Islet precursor cell (in vitro differentiated cells): ENCODE data around the gene GDF10.
A peak's percentile ranks its signal among the peaks of the same experiment; 100 is the strongest.

ENCODE experiments used
- DNase-seq: peaks from one replicate; pipeline ENCODE4 v3.0.0-alpha.2; 2018

The GDF10 gene

DNA sequence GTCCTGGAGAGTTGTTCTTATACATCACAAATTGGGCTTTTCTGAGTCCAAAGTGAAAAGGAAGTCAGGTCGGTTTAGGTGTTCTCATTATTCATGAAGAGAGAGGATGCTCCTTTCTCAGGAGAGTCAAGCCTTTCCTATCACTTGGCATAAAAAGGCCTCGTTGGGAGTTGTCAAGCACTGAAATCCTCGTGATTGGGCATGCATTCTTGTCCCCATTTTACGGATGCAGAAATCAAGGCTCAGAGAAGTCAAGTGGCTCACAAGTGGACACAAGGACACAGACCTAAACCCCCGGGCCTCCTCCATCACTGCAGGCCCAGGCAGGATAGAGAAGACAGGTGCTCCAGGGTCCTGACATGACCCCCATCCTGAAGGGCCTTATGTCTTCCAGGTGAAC lies 56.7 kb downstream of the GDF10 start:
- no peak for DNase-seq

DNA sequence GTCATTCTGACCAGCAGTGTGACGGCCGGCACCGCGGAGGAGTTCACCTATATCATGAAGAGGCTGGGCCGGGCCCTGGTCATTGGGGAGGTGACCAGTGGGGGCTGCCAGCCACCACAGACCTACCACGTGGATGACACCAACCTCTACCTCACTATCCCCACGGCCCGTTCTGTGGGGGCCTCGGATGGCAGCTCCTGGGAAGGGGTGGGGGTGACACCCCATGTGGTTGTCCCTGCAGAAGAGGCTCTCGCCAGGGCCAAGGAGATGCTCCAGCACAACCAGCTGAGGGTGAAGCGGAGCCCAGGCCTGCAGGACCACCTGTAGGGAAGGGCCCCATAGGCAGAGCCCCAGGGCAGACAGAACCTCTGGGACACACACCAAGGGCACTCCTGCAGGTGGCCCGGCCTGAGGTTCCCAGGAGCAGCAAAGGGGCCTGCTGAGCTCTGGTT lies 57.2 kb downstream of the GDF10 start:
- peak; percentile 24 for DNase-seq

DNA sequence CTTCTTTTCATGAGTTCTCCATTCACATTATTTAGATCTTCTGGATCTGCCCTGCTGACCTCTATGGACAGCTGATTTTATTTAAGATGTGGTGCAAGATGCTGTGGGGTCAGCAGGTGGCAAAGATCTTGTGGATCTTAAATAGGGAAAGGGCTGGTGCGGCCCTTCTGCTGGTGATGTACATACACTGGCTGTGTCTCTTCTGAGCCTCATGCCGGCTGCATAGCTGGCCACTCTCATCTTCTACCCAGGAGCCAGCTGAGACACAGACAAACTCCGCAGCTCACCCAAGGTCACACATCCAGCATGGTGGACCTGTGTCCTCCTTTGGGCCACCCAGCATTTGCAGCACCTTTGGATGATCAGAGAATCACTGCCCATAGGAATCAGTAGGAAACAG lies 57.9 kb downstream of the GDF10 start:
- peak; percentile 33 for DNase-seq

DNA sequence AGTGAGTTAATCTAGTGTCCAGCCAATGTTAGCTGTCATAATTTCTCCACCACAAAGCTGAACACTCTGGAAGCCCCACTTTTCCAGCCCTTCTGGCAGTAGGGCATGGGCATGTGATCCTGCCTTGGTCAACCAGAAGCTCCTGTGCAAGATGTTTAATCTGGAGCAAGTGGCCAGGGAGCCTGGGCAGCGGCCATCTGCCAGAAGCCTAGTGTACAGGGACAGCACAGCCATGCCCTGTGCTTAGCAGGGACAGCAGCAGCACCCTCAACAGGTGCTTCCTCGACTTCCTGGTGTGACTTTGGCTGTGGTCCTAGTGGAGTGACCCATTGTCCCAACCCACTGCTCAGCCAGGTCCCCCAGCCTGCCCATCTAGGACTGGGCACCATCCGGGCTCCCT lies 58.5 kb downstream of the GDF10 start:
- DNase-seq = no peak

DNA sequence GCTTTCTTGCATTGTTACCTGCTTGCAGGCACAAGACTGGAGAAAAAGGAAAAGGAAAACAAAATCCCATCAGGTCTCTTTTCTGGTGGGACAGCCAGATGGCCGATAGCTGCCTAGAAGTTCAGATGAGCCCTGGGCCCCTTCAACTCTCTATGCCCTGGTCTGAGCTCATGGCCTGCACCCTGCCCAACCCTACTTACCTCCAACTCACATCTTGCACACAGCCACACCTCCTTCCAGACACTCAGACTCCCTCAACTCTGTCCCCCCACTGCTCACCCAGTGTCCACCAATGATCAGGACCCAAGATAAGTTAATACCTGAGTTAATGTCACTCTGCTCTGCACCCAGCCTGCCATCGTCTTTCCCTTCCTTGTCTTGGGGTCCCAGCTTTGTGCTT lies 59.1 kb downstream of the GDF10 start:
- peak; percentile 38 for DNase-seq

DNA sequence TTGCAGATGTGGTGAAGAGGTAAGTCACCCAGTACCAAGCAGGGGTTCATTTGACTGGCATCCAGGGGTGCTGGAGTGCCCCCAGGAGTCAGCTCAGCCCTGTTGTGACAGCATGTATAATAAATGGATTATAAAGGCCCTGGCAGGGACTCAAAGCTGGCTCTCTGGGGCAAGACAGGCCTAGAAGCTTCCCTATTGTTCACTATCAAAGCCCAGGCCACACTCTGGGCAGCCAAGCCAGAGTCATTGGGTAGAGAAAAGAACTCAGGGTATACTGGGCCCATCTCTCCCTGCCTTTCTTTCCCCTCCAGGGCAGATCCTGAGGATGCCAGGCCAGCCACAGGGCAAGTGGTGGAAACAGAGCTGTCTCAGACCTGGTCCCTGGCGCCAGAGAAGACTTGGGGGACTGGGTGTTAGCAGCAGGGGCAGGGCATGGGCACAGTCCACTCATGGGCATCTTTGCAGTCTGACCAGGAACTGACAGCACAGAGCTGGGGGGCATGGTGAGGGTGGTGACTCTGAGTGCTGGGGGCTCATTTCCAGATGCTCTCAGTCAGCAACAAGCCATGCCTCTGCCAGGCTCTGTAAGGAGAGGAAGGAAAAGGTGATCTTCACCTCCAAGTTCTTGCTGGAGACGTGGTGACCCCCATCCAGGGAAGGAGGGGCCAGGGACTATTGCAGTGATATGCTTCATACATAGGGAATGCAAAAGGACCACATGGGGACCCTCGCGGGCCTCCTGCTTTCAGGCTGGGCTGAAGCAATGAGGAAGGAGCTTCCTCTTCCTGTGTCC lies 59.8 kb downstream of the GDF10 start:
- peak; percentile 38 for DNase-seq

DNA sequence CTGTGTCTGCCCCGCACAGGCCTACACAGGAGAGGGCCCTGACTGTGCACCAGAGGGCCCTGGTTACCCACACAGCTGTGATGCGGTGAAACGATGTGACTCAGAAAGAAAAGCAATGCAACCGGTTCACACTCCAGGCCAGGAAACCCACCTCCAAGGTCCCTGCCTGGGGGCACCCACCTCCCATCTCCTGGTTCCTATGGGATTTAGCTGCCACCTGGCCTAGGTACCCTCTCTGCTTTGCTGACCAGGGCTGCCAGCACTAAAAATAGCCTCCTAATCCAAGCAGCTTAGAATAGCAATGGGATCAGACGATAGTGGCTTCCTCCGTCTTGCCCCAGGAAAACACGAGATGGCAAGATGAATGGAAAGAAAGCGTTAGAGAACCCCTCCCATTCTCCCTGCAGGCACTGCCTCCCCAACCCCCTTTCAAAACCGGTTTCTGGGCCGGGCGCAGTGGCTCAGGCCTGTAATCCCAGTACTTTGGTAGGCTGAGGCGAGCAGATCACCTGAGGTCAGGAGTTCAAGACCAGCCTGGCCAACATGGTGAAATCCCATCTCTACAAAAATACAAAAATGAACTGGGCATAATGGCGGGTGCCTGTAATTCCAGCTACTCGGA lies 60.5 kb downstream of the GDF10 start:
- DNase-seq = peak; percentile 67

DNA sequence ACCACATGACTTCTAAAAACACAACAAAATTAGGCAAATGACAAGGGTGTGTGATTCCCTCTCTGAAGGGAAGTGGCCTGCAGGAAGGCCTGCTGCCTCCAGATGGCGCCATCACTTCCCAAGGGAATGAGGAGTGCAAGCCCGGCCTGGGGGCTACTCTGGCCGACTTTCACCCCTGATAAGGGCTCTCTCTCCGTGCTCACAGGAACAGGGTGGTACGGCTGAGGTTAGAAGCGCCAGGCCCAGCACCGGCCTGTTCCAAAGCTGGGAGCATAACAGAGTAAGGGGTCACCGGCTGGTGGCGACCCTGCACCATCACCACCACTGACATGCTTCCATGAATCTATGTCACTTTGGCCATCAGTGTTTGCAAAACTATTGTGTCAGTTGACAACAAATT lies 61.3 kb downstream of the GDF10 start:
- DNase-seq = peak; percentile 83

DNA sequence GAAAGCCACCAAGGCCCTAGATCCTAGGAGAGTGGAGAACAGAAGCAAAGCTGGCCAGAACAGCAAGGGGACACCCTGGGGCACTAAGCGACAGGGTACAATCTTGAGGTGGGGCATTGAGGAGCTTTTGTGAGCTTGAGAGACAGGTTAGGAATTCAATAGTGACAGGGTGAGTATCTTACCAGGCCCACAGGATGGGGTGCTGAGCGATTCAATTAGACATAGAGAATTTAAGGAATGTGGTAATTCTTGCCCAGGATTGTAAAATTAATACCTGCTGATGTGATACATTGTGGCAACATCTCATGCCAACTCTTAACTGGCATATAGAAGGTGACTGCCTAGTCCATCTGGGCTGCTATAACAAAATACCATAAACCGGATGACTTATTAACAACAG lies 62.2 kb downstream of the GDF10 start:
- DNase-seq = peak; percentile 29
